Hepatocyte (in vitro differentiated cells): ENCODE measurements around the gene CACNA1B. TPM values are rescaled to one million over a fixed set of nuclear protein-coding genes. Genes with fewer than 3 reads are reported as not detected.

Source experiments
- DNase-seq: peaks from one replicate; pipeline ENCODE4 v3.0.0-alpha.2; 2016; ENCODE audit warnings: low spot score
- H2AFZ ChIP-seq: fragments of 200-600 bp; sonication (generic); 2 replicates; pipeline ENCODE4 v1.6.0; 2016; ENCODE audit warnings: antibody characterized with exemption, mild to moderate bottlenecking
- H3K27ac ChIP-seq: fragments of 200-600 bp; sonication (generic); 2 replicates; pipeline ENCODE4 v1.5.1; 2016; ENCODE audit warnings: mild to moderate bottlenecking
- H3K27me3 ChIP-seq: fragments of 200-600 bp; sonication (generic); 2 replicates; pipeline ENCODE4 v1.6.1; 2016
- H3K36me3 ChIP-seq: fragments of 200-600 bp; sonication (generic); replicated peaks from 2 replicates; pipeline ENCODE4 v1.5.1; 2016; ENCODE audit warnings: low read depth; ENCODE audit not compliant: insufficient read depth
- H3K4me1 ChIP-seq: fragments of 200-600 bp; sonication (generic); 2 replicates; pipeline ENCODE4 v1.5.1; 2016; ENCODE audit warnings: mild to moderate bottlenecking, moderate library complexity; ENCODE audit not compliant: insufficient read depth
- H3K4me2 ChIP-seq: fragments of 200-600 bp; sonication (generic); 2 replicates; pipeline ENCODE4 v1.6.0; 2016
- H3K4me3 ChIP-seq: fragments of 200-600 bp; sonication (generic); 2 replicates; pipeline ENCODE4 v1.5.1; 2016; ENCODE audit warnings: mild to moderate bottlenecking
- H3K79me2 ChIP-seq: fragments of 200-600 bp; sonication (generic); 2 replicates; pipeline ENCODE4 v1.6.0; 2017; ENCODE audit warnings: mild to moderate bottlenecking
- H3K9me2 ChIP-seq: fragments of 200-600 bp; sonication (generic); replicated peaks from 2 replicates; pipeline ENCODE4 v1.6.0; 2017; ENCODE audit warnings: mild to moderate bottlenecking; ENCODE audit not compliant: insufficient read depth
- H3K9me3 ChIP-seq: fragments of 200-600 bp; sonication (generic); 2 replicates; pipeline ENCODE4 v1.5.1; 2016; ENCODE audit warnings: low read depth, mild to moderate bottlenecking
- H4K20me1 ChIP-seq: fragments of 200-600 bp; sonication (generic); 2 replicates; pipeline ENCODE4 v1.6.0; 2016; ENCODE audit warnings: mild to moderate bottlenecking; ENCODE audit not compliant: insufficient read depth, poor library complexity, severe bottlenecking
- EZH2 ChIP-seq: fragments of 200-600 bp; sonication (generic); IDR thresholded peaks from 2 replicates; pipeline ENCODE4 v1.6.1; 2016; ENCODE audit warnings: antibody characterized with exemption, mild to moderate bottlenecking, borderline replicate concordance
- EZH2phosphoT487 ChIP-seq: fragments of 200-600 bp; sonication (generic); IDR thresholded peaks from one replicate; pipeline ENCODE4 v1.6.1; 2018; ENCODE audit warnings: antibody characterized with exemption, mild to moderate bottlenecking, low read depth, moderate library complexity; ENCODE audit not compliant: unreplicated experiment, severe bottlenecking
- WGBS: methylation state at CpG from one replicate; pipeline ENCODE4 v1.1.6; 2016; ENCODE audit warnings: low lambda C conversion rate; ENCODE audit errors: missing lambda C conversion rate; 5-methylcytosine and 5-hydroxymethylcytosine counted together
- polyA plus RNA-seq: library from polyadenylated mRNA; unstranded; fragments of >200 nt; fragmentation: Nextera tagmentation; extraction: Ambion mirVana; gene quantifications from 2 replicates; pipeline ENCODE4 v1.2.1, GENCODE V29; 2016
- total RNA-seq: library from RNA; depleted of rRNA; stranded (reverse); fragments of >200 nt; gene quantifications from 2 replicates; pipeline ENCODE4 v1.2.3, GENCODE V29; 2014
- TF ChIP-seq, protein P1 (sequence below): fragments of 200-600 bp; sonication (generic); IDR thresholded peaks from 2 replicates; pipeline ENCODE4 v1.5.1; 2016; ENCODE audit warnings: antibody characterized with exemption, mild to moderate bottlenecking; ENCODE audit not compliant: poor library complexity

CACNA1B gene
- total and polyA plus RNA-seq, 2 experiments from 2014 or later: 0.30 to 0.39 TPM

DNA sequence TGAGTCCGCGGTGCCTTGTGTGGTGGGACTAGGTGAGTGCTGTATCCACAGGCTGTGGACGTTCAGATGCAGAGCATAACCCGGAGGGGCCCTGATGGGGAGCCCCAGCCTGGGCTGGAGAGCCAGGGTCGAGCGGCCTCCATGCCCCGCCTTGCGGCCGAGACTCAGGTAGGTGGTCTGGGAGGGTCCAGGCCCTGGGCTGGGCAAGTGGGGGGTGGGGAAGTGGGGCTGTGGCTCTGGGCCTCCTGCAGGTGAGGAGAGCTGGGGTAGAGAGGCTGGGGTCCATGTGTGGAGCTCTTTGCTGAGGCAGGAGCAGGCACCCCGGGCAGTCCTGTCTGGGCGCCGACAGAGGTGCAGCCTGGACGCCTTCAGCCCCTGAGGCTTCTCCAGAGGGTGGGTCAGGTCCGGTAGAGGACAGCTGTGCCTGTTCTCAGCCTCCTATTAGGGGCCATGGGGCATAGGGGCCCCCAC is 241.1 kb downstream of the CACNA1B start:
- no peak overlapping the region for H3K4me3 ChIP-seq
- H3K36me3 ChIP-seq: no peaks in the 10 kb centered on the region
- H4K20me1 ChIP-seq: no peaks in the 10 kb centered on the region
- no peaks in the 10 kb centered on the region for H3K27me3 ChIP-seq
- no peaks in the 10 kb centered on the region for H3K9me2 ChIP-seq
- no peaks in the 10 kb centered on the region for H3K9me3 ChIP-seq
- H3K79me2 ChIP-seq: no peaks in the 10 kb centered on the region
- WGBS: 92% methylated on average over 9 of the region's 14 CpGs
- DNase-seq: peak; percentile 2
- no peaks in the 10 kb centered on the region for H3K4me1 ChIP-seq
- H3K27ac ChIP-seq: no peak overlapping the region
- no peak overlapping the region for H3K4me2 ChIP-seq
- TF ChIP-seq, protein P1, sequence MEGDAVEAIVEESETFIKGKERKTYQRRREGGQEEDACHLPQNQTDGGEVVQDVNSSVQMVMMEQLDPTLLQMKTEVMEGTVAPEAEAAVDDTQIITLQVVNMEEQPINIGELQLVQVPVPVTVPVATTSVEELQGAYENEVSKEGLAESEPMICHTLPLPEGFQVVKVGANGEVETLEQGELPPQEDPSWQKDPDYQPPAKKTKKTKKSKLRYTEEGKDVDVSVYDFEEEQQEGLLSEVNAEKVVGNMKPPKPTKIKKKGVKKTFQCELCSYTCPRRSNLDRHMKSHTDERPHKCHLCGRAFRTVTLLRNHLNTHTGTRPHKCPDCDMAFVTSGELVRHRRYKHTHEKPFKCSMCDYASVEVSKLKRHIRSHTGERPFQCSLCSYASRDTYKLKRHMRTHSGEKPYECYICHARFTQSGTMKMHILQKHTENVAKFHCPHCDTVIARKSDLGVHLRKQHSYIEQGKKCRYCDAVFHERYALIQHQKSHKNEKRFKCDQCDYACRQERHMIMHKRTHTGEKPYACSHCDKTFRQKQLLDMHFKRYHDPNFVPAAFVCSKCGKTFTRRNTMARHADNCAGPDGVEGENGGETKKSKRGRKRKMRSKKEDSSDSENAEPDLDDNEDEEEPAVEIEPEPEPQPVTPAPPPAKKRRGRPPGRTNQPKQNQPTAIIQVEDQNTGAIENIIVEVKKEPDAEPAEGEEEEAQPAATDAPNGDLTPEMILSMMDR: no peak
- TF ChIP-seq EZH2 (no peak), EZH2phosphoT487 (no peak)
- H2AFZ ChIP-seq: no peak overlapping the region

DNA sequence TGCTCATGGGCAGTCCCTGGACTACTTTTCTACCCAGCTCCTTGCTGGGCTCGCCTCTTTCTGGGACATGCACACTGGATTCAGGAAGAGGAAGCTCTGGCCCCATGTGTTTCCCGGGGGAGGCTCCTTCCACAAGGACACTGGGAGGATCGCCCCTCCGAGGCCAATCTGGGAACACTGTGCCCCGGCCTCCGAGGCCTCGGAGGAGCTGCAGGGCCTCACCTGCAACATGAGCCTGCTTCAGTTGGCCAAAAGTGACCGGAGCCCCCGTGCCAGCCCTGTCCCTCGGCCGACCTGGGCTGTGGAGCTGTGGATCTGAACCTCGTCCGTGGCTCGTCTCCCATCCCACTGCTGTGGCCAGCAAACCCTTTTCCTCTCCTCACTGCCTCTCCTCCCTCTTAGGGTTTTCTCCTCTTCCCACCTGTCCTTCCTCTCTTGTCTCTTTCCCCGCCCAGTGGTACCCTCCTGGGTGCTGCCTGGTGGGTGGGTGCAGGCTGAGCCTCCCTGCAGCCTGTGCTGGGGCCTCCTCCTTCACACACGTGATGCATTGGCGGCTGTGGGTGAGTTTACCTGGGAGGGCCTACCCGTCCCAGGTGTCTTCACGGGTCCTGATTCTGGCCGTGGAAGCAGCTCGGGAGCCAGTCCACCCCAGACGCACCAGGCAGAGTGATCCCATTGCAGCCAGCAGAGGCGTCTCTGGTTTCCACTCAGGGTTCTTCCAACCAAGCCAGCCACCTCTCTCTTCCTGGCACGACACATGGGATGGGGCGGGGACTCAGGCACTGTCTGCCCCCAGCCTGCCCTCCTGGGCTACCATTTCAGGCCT is 241.8 kb downstream of the CACNA1B start:
- Histone ChIP-seq H3K9me2 (no peaks in the 10 kb centered on the region), H3K4me1 (no peaks in the 10 kb centered on the region), H3K9me3 (no peaks in the 10 kb centered on the region), H3K79me2 (no peaks in the 10 kb centered on the region), H3K4me2 (no peak overlapping the region), H3K4me3 (no peak overlapping the region), H3K36me3 (no peaks in the 10 kb centered on the region), H3K27ac (no peak overlapping the region), H2AFZ (no peak overlapping the region), H3K27me3 (no peaks in the 10 kb centered on the region), H4K20me1 (no peaks in the 10 kb centered on the region)
- WGBS: 91% methylated on average over 25 of the region's 25 CpGs
- TF ChIP-seq EZH2 (no peak), EZH2phosphoT487 (no peak)
- TF ChIP-seq, protein P1: no peak
- no peak for DNase-seq

DNA sequence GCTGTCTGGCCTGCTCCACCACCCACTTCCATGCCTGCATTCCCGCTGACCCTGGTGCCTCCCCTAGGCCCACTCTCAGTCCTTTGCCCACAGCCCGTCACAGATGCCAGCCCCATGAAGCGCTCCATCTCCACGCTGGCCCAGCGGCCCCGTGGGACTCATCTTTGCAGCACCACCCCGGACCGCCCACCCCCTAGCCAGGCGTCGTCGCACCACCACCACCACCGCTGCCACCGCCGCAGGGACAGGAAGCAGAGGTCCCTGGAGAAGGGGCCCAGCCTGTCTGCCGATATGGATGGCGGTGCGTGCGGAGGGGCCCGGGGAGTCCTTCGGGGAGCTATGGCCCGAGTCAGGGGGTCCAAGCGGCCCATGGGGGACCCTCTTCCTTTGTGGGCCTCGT is 242.5 kb downstream of the CACNA1B start:
- H3K4me1 ChIP-seq: no peaks in the 10 kb centered on the region
- H3K4me2 ChIP-seq: no peak overlapping the region
- no peak overlapping the region for H3K4me3 ChIP-seq
- H3K79me2 ChIP-seq: no peaks in the 10 kb centered on the region
- H3K9me2 ChIP-seq: no peaks in the 10 kb centered on the region
- no peak overlapping the region for H2AFZ ChIP-seq
- DNase-seq: no peak
- H3K27ac ChIP-seq: no peak overlapping the region
- H3K9me3 ChIP-seq: no peaks in the 10 kb centered on the region
- 98% methylated on average over 21 of the region's 23 CpGs for WGBS
- no peaks in the 10 kb centered on the region for H3K36me3 ChIP-seq
- no peaks in the 10 kb centered on the region for H4K20me1 ChIP-seq
- no peaks in the 10 kb centered on the region for H3K27me3 ChIP-seq
- TF ChIP-seq EZH2phosphoT487 (no peak), EZH2 (no peak)
- TF ChIP-seq, protein P1: no peak
